HG02642 (cell line): ENCODE data around the gene TCHP.
"Not testable (repeated sequence)": the region's sequence is repeated elsewhere in the genome, so short reads cannot be mapped to it uniquely, and the experiment has no call there.

Experiments used
- ATAC-seq: cut with Tn5 transposase; IDR thresholded peaks from one replicate; pipeline ENCODE4 v1.9.1; 2021; ENCODE audit warnings: mild to moderate bottlenecking; ENCODE audit not compliant: unreplicated experiment, poor library complexity

TCHP gene

GRCh38 chr12:109899783-109900751, at the start of gene TCHP:
Gene TCHP, plus strand, starts transcription at chr12:109900274. Its CDS starts 2,753 bp downstream, at chr12:109903027.
- peak; percentile 76 for ATAC-seq

DNA sequence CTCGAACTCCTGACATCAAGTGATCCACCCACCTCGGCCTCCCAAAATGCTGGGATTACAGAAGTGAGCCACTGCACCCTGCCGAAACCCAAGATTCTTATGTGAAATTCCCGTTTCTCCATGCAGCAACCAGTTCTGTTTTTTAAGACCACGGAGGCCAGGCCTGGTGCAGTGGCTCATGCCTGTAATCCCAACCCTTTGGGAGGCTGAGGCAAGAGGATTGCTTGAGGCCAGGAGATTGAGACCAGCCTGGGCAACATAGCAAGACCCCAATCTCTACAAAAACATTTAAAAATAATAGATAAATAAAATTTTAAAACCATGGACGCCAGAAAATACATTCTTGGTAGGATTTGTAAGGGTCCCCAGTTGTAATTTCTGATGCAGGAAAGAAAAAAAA, 49.6 kb upstream of the TCHP start:
- not testable (repeated sequence) for ATAC-seq

- no peak for ATAC-seq
These were observed 44.7 kb upstream of the TCHP start for GRCh38 chr12:109855377-109855776.

DNA sequence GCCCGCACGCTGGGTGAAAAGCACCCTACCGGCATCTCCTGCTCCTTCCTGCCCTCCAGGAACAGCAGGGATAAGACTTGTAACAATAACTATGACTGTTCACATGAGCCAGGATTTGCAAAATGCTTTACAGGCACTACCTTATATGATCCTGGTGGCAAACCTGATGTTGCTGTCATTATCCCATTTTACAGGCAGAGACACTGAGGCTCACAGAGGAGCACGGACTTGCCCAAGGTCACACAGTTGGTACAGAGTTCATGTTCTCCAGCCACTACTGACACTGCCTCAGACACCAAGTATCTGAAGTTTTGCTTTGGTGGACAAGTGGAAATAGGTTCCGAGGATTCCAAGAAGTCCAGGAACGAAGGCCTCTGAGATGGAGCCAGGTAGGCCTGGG, 42.4 kb upstream of the TCHP start:
- no peak for ATAC-seq

- no peak for ATAC-seq
These were observed 41.3 kb upstream of the TCHP start for GRCh38 chr12:109858764-109859163.

- no peak for ATAC-seq
These were observed 39.1 kb upstream of the TCHP start for GRCh38 chr12:109860977-109861376.

DNA sequence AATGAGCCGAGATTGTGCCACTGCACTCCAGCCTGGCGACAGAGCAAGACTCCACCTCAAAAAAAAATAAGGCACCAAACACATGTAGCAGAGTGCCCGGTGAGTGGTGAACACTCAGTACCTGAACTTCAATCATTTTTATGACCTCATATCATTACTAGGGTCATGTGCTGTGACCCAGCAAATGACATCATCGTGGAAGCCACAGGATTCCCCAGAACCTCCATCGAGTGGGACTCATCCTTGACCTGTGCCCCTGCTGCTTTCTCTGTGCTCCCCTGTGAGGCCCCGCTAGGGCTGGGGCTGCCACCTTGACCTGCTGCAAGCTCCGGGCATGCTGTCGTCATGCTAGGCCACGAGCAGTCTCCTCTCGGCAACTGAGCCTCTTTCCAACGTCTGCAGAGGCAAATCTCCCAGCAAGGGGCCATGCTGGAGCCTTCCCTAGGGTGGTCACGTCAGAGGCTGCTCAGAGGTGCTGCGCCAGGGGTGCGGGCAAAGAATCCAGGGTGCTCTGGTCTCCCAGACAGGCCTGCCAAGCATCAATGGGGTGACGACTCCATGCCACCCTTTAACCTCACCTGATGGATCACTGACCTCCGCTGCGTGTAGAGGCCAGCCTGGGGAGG, 38.3 kb upstream of the TCHP start:
- no peak for ATAC-seq

DNA sequence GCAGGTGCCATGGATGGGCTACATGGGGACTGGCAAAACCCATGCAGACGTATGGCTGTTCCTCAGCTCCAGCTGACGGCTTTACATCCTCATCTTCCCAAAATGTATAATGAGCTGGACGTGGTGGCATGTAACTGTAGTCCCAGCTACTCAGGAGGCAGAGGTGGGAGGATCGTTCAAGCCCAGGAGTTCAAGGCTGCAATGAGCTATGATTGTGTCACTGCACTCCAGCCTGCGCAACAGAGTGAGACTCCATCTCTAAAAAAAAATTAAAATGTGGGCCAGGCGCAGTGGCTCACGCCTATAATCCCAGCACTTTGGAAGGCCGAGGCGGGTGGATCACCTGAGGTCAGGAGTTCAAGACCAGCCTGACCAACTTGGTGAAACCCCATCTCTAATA, 37.6 kb upstream of the TCHP start:
- ATAC-seq, result not testable (repeated sequence)

DNA sequence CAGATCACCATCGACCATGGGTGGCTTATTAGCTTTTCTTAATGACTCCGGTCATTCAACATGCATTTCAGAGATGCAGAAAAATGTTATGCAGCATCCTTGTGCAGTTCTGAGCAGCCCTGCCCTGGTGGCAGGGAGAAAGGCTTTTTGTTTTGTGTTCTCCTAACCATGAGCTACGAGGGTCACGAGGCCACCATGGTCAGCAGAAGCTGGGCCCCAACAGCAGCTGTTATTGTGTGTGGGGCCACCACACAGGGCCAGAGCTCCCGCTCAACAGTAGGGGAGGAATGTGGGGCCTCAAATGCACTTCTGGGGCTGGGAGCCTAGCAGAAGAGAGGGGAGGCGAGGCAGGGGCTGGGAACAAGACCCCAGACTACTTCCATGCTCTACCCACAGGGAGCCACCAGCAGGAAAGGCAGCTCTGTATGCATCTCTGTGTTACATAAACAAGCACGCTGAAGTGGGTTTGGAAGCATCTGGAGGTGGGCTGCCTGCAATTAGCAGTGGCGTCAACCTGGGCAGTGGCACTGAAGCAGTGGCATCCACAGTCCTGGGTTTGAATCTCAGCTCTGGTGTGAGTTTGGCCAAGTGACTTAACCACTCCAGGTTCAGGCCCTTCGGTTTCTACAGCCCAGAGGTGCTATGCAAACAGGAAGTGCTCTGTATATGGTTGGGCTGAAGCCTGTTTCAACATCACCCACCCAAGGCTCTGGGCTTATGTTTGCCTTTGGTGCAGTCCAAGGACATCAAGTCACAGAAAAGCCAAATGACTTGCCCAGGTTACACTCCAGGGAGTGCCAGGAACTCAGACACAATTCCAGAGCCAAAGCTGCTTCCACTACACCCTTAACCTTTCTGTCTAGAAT, 36.0 kb upstream of the TCHP start:
- ATAC-seq, result no peak

DNA sequence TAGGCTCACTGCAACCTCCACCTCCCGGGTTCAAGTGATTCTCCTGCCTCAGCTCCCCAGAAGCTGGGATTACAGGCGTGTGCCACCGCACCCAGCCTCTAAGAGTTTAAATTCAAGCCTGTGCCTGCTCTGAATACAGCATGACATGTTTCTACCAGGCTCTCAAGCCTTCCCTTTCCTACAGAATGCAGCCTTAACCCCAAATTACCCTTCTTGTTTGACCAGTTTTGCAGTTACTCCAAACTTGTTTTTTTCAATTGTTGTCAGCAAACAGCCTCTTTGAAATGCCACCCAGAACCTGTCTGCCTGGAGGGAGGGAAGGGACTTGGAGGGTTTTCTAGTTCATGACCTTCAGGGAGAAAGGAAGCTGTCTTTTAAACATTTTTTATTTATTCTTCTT, 35.2 kb upstream of the TCHP start:
- no peak for ATAC-seq

GRCh38 chr12:109868182-109869051, 31.7 kb upstream of the TCHP start:
- no peak for ATAC-seq

DNA sequence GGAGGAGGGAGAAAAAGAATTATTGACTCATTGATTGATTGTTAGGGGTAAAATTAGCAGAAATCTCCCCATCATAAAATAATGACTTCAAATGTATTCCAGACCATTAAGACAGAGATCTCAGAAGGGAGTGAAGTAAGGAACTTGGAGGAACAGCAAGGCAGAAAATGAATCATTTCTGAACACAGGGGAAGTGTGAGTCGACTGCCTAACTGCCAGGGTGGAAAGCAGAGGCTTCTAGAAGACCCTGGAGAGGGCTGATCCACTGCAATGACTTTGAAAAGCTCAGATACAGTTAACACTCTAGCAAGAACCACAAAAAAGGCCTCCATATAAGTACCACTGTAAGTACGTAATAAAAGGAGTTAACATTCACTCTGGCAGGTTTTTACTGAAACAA, 29.4 kb upstream of the TCHP start:
- no peak for ATAC-seq

DNA sequence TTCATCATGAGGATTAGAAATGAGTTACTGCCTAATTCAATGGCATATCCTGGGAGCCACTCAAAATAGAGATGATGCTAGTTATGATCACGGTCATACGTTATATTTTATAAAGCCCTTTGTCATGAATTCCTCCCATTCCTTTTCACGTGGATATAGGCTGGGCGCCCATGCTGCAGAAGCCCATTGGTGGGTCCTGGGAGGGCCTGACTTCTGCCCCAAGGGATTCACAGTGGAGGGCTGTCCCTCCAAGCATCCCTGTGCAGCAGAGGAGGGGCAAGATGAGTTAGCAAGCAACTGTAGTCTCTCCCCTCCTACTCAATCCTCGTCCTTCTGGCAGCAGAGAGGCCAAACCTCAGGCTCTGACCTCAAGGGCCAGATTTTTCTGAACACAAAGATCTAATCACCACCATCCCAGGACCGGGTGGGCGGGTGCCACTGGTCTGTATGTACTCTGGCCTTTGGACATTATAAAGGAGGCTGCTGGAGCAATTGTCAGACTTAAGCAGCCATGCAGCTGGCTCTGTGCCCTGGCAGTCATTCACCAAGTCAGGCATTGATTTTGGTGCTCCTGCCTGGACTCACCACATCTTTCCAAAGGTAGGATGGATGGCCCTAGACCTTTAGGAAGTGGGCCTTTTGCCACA, 28.3 kb upstream of the TCHP start:
- ATAC-seq, result no peak

DNA sequence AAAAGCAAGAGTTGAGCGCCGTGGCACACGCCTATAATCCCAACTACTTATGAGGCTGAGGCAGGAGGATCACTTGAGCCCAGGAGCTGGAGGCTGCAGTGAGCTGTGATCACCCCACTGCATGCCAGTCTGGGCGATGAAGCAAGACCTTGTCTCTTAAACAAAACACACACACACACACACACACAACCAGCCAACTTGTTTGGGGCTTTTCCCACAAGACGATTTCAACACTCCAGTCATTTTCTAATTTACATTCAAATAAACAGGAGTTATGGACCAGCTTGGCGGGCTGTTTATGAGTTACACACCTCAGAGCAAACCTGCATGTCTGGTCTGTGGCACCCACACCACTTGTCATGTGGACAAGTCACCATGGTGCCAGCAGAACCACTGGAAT, 26.4 kb upstream of the TCHP start:
- ATAC-seq, result no peak

DNA sequence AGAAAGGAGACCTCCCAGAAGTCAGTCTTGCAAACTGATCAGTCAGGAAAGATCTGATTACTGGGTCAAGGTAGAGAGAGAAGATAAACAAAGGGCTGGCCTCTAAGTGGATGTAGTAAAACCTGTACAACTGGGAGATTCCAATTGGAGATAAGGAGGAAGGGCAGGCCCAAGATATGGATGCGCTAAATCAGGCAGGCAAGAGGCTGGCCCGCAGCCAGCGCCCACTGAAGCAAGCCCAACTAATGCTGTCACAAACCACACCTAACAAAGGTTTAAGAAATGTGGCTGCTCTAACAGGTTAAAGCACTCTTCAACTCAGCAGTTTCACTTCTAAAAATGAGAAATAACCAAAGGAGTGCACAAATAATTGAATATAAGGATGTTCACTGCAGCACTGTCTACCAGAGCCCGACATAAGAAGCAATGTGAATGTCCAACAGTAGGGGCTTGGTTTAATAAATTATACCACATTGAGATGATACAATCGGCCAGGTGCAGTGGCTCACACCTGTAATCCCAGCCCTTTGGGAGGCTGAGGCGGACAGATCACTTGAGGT, 24.4 kb upstream of the TCHP start:
- ATAC-seq, result no peak

DNA sequence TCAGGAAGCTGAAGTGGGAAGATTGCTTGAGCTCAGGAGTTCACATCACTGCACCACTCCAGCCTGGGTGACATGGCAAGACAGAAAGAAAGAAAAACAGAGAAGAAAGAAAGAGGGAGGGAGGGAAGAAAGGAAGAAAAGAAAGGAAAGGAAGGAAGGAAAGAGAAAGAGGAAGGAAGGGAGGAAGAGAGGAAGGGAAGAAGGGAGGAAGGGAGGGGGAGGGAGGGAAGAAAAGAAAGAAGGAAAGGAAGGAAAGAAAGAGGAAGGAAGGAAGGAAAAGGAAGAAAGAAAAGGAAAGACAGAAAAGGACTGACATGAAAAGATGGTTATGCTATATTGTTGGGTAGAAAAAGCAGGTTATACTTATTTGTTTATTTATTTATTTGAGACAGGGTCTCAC, 23.7 kb upstream of the TCHP start:
- no peak for ATAC-seq

DNA sequence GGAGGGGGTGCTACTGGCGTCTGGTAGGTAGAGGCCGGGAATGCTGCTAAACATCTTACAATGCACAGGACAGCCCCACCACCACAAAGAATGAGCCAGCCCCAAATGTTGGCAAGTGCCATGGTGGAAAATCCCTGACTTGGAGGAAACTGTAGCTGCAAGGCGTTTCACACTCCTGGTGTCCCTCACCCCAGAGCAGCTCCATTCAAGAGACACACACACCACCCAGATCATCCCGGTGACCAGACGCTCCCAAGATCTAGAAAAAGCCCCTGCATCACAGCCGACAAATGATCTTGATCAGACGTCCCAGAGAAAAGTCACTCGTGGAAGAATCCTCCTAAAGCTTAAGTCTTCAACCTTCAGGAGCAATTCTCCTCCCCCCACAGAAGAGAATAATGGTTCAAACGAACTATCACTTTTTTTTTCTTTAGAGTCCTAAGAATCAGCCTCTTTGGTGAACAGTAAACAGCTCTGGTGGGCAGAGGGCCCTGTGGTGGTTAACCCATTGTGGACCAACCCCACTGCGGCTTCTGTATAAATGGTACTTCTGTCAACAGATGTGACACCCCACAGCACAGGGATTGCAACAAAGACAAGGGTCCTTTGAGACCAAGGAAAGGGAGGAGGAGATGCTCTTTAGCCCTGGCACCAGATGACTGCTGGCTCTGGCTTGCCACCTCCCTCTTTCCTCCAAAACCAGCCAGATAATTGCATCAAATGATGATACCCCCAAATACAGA, 22.4 kb upstream of the TCHP start:
- ATAC-seq, result no peak

- ATAC-seq, result no peak
These were observed 21.8 kb upstream of the TCHP start for GRCh38 chr12:109878247-109878625.
